ENCODE data around the gene TMPRSS5. TPM values are rescaled to one million over a fixed set of nuclear protein-coding genes. Genes with fewer than 3 reads are reported as not detected.

Gene TMPRSS5
- total RNA-seq, 1 experiment from 2014 or later, result 1.5 TPM

- no TSS peak for BruUV-seq (replicated peaks)
- intact Hi-C loops (cut with micrococcal nuclease; ENCODE audit: unreplicated experiment), result no loop called here
- Histone ChIP-seq H3K27ac (ENCODE audit: low read depth, low read length, poor library complexity, severe bottlenecking) (no peak overlapping the region), H3K4me1 (ENCODE audit: insufficient read depth, low read length, poor library complexity, severe bottlenecking) (no peaks in the 10 kb centered on the region), H3K4me3 (ENCODE audit: low read depth, low read length, poor library complexity, severe bottlenecking) (no peak overlapping the region), H3K27me3 (replicated peaks; ENCODE audit: insufficient read depth, low read depth, low read length, poor library complexity) (no peaks in the 10 kb centered on the region), H3K9me3 (ENCODE audit: low read depth, low read length, poor library complexity, severe bottlenecking) (no peaks in the 10 kb centered on the region), H3K36me3 (ENCODE audit: insufficient read depth, low read length, poor library complexity, severe bottlenecking) (no peaks in the 10 kb centered on the region)
- DNase-seq (ENCODE audit: low spot score), result no peak
- TF ChIP-seq EZH2 (IDR thresholded peaks at IDR 0.05; ENCODE audit: borderline replicate concordance, low read depth, low read length, poor library complexity, severe bottlenecking), result no peak
- TF ChIP-seq, protein P1, sequence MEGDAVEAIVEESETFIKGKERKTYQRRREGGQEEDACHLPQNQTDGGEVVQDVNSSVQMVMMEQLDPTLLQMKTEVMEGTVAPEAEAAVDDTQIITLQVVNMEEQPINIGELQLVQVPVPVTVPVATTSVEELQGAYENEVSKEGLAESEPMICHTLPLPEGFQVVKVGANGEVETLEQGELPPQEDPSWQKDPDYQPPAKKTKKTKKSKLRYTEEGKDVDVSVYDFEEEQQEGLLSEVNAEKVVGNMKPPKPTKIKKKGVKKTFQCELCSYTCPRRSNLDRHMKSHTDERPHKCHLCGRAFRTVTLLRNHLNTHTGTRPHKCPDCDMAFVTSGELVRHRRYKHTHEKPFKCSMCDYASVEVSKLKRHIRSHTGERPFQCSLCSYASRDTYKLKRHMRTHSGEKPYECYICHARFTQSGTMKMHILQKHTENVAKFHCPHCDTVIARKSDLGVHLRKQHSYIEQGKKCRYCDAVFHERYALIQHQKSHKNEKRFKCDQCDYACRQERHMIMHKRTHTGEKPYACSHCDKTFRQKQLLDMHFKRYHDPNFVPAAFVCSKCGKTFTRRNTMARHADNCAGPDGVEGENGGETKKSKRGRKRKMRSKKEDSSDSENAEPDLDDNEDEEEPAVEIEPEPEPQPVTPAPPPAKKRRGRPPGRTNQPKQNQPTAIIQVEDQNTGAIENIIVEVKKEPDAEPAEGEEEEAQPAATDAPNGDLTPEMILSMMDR (conservative IDR thresholded peaks at IDR 0.05; ENCODE audit: low read depth, low read length), result no peak
- CTCF ChIA-PET, result no interaction called here
- POLR2A ChIA-PET (ENCODE audit: low non-redundant PET), result no interaction called here
Observed at GRCh38 chr11:113697111-113697510, 9.0 kb downstream of the TMPRSS5 start.

DNA sequence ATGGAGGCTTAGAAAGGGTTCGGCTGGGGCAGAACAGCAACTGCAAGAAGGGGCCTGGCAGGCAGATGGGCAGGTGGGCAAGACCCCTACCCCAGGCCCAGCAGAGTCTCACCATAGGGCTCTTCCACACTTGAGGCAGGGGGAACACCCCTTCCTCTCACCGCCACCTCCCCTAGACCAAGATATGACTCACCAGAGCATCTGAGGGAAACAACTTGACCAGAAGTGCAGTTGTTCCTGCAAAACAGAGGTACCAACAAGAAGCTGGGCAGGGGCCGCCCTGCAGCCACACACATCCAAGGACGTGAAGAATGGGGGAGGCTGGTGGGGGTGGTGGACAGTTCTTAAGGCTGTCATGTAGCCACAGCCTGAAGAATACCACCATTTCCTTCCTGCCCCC is 10.9 kb downstream of the TMPRSS5 start:
- no peaks in the 10 kb centered on the region for H3K27me3 ChIP-seq (replicated peaks; ENCODE audit: insufficient read depth, low read depth, low read length, poor library complexity)
- no peak overlapping the region for H3K27ac ChIP-seq (ENCODE audit: low read depth, low read length, poor library complexity, severe bottlenecking)
- POLR2A ChIA-PET (ENCODE audit: low non-redundant PET), result no interaction called here
- BruUV-seq (replicated peaks), result no TSS peak
- no peak overlapping the region for H3K4me3 ChIP-seq (ENCODE audit: low read depth, low read length, poor library complexity, severe bottlenecking)
- DNase-seq (ENCODE audit: low spot score), result no peak
- no peaks in the 10 kb centered on the region for H3K4me1 ChIP-seq (ENCODE audit: insufficient read depth, low read length, poor library complexity, severe bottlenecking)
- no peaks in the 10 kb centered on the region for H3K36me3 ChIP-seq (ENCODE audit: insufficient read depth, low read length, poor library complexity, severe bottlenecking)
- H3K9me3 ChIP-seq (ENCODE audit: low read depth, low read length, poor library complexity, severe bottlenecking), result no peaks in the 10 kb centered on the region
- intact Hi-C loops (cut with micrococcal nuclease; ENCODE audit: unreplicated experiment), result no loop called here
- CTCF ChIA-PET, result no interaction called here
- TF ChIP-seq, protein P1 (conservative IDR thresholded peaks at IDR 0.05; ENCODE audit: low read depth, low read length), result no peak
- no peak for TF ChIP-seq EZH2 (IDR thresholded peaks at IDR 0.05; ENCODE audit: borderline replicate concordance, low read depth, low read length, poor library complexity, severe bottlenecking)

DNA sequence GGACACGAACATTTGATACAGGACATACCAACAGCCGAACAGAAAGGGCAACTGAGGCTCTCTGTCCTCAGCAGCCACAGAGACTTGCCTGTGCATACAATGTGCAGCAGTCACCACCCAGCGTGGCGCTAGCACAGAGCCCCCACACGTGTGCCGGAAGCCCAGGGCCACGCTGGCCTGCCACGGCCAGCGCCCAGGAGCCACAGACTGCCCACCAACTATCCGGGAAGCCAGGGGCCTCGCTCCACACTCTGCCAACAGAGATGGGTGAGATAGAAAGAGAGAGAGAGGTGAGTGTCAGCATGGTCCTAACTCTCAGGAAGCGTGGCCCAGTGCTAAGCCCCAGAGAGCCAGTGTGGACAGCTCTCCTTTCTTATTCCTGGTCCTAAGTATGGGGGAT is 11.7 kb downstream of the TMPRSS5 start:
- Histone ChIP-seq H3K27ac (ENCODE audit: low read depth, low read length, poor library complexity, severe bottlenecking) (no peak overlapping the region), H3K4me1 (ENCODE audit: insufficient read depth, low read length, poor library complexity, severe bottlenecking) (no peaks in the 10 kb centered on the region), H3K4me3 (ENCODE audit: low read depth, low read length, poor library complexity, severe bottlenecking) (no peak overlapping the region), H3K36me3 (ENCODE audit: insufficient read depth, low read length, poor library complexity, severe bottlenecking) (no peaks in the 10 kb centered on the region), H3K9me3 (ENCODE audit: low read depth, low read length, poor library complexity, severe bottlenecking) (no peaks in the 10 kb centered on the region), H3K27me3 (replicated peaks; ENCODE audit: insufficient read depth, low read depth, low read length, poor library complexity) (no peaks in the 10 kb centered on the region)
- intact Hi-C loops (cut with micrococcal nuclease; ENCODE audit: unreplicated experiment), result no loop called here
- DNase-seq (ENCODE audit: low spot score), result no peak
- no TSS peak for BruUV-seq (replicated peaks)
- no peak for TF ChIP-seq EZH2 (IDR thresholded peaks at IDR 0.05; ENCODE audit: borderline replicate concordance, low read depth, low read length, poor library complexity, severe bottlenecking)
- TF ChIP-seq, protein P1 (conservative IDR thresholded peaks at IDR 0.05; ENCODE audit: low read depth, low read length), result no peak
- CTCF ChIA-PET, result no interaction called here
- POLR2A ChIA-PET (ENCODE audit: low non-redundant PET), result no interaction called here

Data from A673 (cell line).